HG03432 (cell line): Measurements from ENCODE around the gene FAM83C.

Experiments
- ATAC-seq: cut with Tn5 transposase; IDR thresholded peaks from one replicate; pipeline ENCODE4 v1.9.1; 2021; ENCODE audit warnings: mild to moderate bottlenecking, moderate library complexity; ENCODE audit not compliant: unreplicated experiment

Gene FAM83C

GRCh38 chr20:35284992-35285805, 7.0 kb downstream of the FAM83C start:
- no peak for ATAC-seq

- peak; percentile 83 for ATAC-seq
Measured at GRCh38 chr20:35284267-35284991, 7.8 kb downstream of the FAM83C start, which contains the start of gene EIF6. EIF6 (minus strand) TSS chr20:35284772; CDS start chr20:35284487, 285 bp downstream.

GRCh38 chr20:35283441-35284266, 8.6 kb downstream of the FAM83C start:
- no peak for ATAC-seq

- no peak for ATAC-seq
Measured at GRCh38 chr20:35281506-35282101, 10.6 kb downstream of the FAM83C start.

- ATAC-seq = no peak
Measured at GRCh38 chr20:35280523-35280922, 11.7 kb downstream of the FAM83C start.

- ATAC-seq = no peak
Measured at GRCh38 chr20:35279533-35280174, 12.6 kb downstream of the FAM83C start.

- no peak for ATAC-seq
Measured at GRCh38 chr20:35279040-35279439, 13.2 kb downstream of the FAM83C start.

- ATAC-seq = peak; percentile 81
Measured at GRCh38 chr20:35277531-35278395, 14.5 kb downstream of the FAM83C start, which contains the start of gene MMP24OS. MMP24OS (minus strand) TSS chr20:35278122; CDS start chr20:35277929, 193 bp downstream.

- ATAC-seq = no peak
Measured at GRCh38 chr20:35277127-35277526, 15.1 kb downstream of the FAM83C start.

- no peak for ATAC-seq
Measured at GRCh38 chr20:35276408-35276807, 15.8 kb downstream of the FAM83C start.

- ATAC-seq = no peak
Measured at GRCh38 chr20:35275741-35276251, 16.4 kb downstream of the FAM83C start.

- ATAC-seq = no peak
Measured at GRCh38 chr20:35274172-35275092, 17.8 kb downstream of the FAM83C start.

- no peak for ATAC-seq
Measured at GRCh38 chr20:35273449-35274171, 18.6 kb downstream of the FAM83C start.

- ATAC-seq = no peak
Measured at GRCh38 chr20:35271904-35272303, 20.3 kb downstream of the FAM83C start.

- ATAC-seq = no peak
Measured at GRCh38 chr20:35271073-35271882, 20.9 kb downstream of the FAM83C start.
